NCI-H774 (cell line): ENCODE results near the gene AP5S1.
"Not testable (repeated sequence)": the region's sequence is repeated elsewhere in the genome, so short reads cannot be mapped to it uniquely, and the experiment has no call there.

Experiments used
- DNase-seq: peaks from one replicate; lab custom pipeline; 2025; lab: John Stamatoyannopoulos, UW

AP5S1 gene

DNA sequence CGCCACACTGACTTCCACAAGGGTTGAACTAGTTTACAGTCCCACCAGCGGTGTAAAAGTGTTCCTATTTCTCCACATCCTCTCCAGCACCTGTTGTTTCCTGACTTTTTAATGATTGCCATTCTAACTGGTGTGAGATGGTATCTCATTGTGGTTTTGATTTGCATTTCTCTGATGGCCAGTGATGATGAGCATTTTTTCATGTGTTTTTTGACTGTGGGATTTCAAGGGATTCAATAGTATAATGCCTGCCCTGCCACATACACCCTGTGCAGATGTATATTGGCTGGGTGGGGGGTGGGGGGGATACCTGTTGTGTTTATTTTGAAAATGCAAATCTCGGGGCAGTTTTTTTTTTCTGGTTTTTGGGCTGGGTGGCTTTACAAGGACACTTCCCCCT, 26.2 kb upstream of the AP5S1 start:
- not testable (repeated sequence) for DNase-seq

DNA sequence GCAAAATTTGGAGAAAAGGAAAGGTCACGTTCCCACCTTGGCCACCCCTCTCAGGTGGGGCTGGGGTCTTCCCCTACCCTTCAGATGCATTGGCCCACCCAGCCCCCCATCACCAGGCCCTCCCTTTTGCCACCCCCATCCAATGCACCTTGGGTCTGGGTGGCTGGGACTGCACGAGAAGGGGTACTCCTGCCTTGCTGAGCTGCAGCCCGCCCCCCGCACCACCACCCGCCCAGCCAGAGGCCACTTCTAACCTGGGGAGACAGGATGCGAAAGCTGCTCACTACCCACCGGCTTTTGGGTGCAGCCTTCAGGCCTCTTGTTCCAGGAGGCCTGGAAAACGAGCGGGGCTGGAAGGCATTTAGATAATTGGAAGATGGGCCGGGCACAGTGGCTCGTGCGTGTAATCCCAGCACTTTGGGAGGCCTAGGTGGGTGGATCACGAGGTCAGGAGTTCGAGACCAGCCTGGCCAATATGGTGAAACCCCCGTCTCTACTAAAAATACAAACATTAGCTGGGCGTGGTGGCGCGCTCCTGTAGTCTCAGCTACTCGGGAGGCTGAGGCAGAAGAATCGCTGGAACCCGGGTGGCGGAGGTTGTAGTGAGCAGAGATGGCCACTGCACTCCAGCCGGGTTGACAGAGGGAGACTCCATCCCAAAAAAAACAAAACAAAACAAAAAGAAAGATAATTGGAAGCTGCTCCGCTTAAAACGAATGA, 25.5 kb upstream of the AP5S1 start:
- no peak for DNase-seq

DNA sequence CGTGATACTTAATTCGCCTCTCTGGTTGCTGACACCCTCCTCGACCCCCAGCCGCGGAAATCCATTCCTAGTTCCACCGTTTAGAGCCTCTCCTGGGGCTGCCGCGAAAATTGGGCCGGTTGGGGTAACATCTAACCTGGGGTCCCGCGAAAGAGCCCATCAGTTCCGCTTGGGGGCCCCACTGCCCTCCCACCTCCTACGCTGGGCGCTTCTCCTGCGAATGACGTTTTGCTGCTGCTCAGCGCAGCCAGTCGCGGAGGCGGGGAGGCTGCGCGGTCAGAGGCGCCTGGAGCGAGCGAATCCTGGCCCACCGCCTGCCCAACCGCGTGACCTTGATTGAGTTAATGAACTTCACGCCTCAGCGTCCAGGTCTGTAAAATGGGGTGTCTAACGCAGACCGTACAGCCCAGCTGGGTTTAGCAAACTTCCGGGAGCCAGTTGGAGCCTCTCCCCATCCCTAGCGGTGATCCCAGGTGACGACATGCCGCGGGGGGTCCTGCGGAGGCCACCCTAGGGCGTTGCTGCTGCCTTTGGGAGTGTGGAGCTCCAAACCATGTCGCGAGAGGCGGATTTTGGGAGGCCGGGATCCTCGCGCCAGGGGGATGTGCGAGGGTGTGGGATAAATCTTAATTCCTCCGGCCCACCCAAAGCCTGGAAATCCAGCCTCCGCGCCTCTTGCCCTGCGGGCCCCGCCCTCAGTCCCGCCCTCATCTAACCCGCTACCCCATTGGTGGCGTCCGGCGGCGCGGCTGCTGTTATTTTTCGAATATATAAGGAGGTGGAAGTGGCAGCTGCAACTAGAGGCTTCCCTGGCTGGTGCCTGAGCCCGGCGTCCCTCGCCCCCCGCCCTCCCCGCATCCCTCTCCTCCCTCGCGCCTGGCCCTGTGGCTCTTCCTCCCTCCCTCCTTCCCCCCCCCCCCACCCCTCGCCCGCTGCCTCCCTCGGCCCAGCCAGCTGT, 24.6 kb upstream of the AP5S1 start, which contains the start of gene CDC25B:
TSS of gene CDC25B (plus strand) at position 800 of the 958 bp plus-strand sequence. CDS start 222 bp downstream, outside the sequence.
- DNase-seq: peak; percentile 90

- DNase-seq: no peak
Measured at GRCh38 chr20:3796477-3797225, 23.7 kb upstream of the AP5S1 start.

GRCh38 chr20:3797226-3797545, 23.2 kb upstream of the AP5S1 start:
- DNase-seq: no peak

GRCh38 chr20:3797592-3798372, 22.6 kb upstream of the AP5S1 start:
- DNase-seq: no peak

- DNase-seq: no peak
Measured at GRCh38 chr20:3798373-3798768, 22.0 kb upstream of the AP5S1 start.

DNA sequence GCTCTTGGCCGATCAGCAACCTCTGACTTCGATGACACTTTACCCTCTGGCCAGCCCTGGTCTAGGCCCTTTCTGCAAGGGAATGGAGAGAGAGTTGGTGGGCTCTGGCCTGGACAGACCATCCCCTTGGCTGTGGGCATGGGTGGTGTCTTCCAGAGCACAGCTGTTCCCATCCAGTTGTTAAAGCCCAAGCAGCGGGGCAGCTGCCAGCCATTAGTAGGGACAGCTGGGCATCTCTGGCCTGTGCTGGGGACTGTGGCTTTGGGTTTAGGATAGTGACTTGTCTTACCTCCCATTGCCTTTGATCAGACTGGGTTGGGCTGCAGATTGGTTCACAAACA, 21.5 kb upstream of the AP5S1 start:
- no peak for DNase-seq

DNA sequence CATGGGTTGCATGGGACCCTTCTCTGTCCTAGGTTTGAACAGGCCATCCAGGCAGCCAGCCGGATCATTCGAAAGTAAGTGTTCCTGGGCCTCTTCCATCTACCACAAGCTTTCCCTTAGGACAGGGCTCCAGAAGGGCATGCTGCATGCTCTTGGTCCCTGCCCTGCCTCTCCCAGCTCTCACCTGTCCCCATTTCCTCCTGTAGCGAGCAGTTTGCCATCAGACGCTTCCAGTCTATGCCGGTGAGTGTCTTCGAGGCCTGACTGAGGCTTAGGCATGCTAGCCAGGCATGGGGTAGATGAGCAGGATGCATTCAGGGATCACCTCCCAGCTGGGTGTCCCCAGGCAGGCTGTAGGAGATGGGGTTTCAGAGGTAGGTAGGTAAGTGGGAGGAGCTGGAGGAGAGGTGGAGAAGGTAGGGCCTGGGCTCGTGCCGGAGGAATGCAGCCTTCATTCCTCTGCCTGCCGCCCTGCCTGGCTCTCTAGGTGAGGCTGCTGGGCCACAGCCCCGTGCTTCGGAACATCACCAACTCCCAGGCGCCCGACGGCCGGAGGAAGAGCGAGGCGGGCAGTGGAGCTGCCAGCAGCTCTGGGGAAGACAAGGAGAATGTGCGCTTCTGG, 20.0 kb upstream of the AP5S1 start:
- DNase-seq: no peak

DNA sequence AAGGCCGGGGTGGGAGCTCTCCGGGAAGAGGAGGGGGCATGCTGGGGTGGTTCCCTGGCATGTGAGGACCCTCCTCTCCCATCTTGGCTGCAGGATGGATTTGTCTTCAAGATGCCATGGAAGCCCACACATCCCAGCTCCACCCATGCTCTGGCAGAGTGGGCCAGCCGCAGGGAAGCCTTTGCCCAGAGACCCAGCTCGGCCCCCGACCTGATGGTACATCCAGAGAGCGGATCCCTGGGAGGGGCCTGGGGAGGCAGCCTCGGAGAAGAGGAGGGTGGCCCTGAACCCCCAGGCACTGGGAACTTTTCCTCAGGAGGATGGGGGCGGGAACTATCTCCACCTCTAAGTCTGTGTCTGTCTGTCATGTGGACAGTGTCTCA, 19.5 kb upstream of the AP5S1 start:
- DNase-seq: no peak

GRCh38 chr20:3801299-3801698, 19.0 kb upstream of the AP5S1 start:
- DNase-seq: no peak

GRCh38 chr20:3801846-3802245, 18.5 kb upstream of the AP5S1 start:
- no peak for DNase-seq

DNA sequence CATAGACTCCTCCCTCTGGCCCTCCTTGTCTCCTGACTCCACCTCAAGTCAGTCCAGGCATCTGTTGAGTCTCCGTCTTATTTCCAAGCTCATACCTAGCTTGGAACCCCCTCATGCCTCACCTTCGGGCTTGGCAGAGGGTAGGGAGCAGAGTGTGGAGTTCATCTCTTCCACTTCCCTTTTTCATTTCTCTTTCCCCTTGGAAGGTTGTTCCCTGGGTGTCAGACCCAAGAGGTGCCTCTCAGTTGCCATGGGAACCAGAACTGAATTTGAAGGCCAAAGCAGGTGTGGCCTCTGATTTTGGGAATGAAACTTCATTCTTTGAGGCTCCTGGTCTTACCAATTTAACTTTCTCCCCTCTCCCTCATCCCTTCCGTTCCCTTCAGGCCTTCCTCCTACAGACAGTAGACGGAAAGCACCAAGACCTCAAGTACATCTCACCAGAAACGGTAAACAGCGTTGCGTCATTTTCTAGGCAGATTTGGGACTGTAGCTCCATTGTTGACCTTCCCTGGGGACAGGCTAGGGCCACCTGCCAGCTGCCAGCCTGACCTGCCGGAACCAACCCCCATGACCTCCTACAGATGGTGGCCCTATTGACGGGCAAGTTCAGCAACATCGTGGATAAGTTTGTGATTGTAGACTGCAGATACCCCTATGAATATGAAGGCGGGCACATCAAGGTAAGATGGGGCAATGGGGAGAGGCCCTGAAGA, 17.7 kb upstream of the AP5S1 start:
- no peak for DNase-seq

GRCh38 chr20:3803289-3803688, 17.1 kb upstream of the AP5S1 start:
- no peak for DNase-seq

DNA sequence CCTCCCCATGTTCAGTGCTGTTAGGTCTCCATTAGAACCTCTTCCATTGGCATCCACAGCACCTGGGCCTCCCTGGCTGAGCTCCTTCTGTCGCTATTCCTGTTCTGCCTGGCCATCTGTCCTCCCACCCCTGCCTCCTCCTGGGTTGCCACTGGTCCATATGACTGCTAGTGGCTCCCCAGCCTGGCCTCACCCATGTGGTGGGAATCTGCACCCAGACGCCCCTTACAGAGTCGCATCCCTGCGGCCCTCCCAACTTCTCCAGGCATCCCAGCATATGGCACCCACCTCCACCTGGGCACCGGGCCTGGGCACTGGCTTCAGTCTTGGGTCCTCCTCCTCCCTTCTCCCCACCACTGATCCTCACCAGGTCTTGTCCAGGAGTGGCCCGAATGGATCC, 16.5 kb upstream of the AP5S1 start:
- DNase-seq: no peak

DNA sequence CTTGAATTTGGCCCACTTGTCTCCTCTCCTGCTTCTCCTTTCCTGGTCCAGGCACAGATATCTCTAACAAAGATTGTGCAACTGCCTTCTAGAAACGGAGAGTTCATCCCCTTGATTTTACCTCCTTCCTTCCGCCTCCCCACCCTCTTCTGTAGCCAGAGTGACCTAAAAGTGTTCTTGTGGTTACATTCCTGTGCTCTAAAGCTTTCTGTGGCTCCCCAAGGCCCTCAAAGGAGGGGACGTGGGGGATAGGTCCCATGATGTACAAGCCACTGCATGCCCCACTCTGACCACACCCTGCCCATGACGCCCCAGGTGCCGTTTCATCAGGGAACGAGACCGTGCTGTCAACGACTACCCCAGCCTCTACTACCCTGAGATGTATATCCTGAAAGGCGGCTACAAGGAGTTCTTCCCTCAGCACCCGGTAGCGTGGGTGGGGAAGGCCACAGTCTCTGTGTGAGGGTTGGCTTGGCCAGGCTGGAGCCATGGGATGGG, 16.0 kb upstream of the AP5S1 start:
- DNase-seq: no peak

DNA sequence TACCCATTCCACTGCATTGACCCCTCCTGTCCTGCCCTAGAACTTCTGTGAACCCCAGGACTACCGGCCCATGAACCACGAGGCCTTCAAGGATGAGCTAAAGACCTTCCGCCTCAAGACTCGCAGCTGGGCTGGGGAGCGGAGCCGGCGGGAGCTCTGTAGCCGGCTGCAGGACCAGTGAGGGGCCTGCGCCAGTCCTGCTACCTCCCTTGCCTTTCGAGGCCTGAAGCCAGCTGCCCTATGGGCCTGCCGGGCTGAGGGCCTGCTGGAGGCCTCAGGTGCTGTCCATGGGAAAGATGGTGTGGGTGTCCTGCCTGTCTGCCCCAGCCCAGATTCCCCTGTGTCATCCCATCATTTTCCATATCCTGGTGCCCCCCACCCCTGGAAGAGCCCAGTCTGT, 15.6 kb upstream of the AP5S1 start:
- DNase-seq: no peak

GRCh38 chr20:3808544-3808943, 11.8 kb upstream of the AP5S1 start:
- no peak for DNase-seq

- DNase-seq: peak; percentile 92
Measured at GRCh38 chr20:3811467-3812258, 8.7 kb upstream of the AP5S1 start.

DNA sequence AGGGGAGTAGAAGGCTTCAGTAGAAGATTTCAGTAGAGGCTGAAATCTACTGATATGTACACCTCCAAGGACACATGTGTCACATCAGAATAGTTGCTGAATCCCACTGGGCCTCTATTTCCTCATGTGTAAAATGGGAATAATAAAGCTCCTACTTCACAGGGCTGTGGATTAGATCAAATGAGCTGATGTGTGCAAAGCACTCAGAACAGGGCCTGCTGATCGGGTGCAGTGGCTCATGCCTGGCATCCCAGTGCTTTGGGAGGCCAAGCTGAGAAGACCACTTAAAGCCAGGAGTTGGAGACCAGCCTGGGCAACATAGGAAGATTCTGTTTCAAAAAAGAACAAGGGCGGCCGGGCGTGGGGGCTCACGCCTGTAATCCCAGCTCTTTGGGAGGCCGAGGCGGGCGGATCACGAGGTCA, 8.1 kb upstream of the AP5S1 start:
- DNase-seq: no peak
